Cardiac muscle cell (in vitro differentiated cells and primary cell): ENCODE measurements around the gene PDGFC. TPM values are rescaled to one million over a fixed set of nuclear protein-coding genes. Genes with fewer than 3 reads are reported as not detected.

Experiments
- DNase-seq, 2 donors: peaks; one replicate each; pipeline versions ENCODE4 v3.0.0 to v3.0.0-alpha.2; 2010 to 2017; ENCODE audit warnings: low read depth in 1 of 2, low spot score in 1 of 2
- H3K27ac ChIP-seq: fragments of 200-600 bp; sonication (generic); 2 replicates; pipeline ENCODE4 v1.5.1; 2016
- H3K27me3 ChIP-seq: fragments of 200-600 bp; sonication (generic); 2 replicates; pipeline ENCODE4 v1.6.0; 2016; ENCODE audit warnings: control low read depth
- H3K36me3 ChIP-seq: fragments of 200-600 bp; sonication (generic); 2 replicates; pipeline ENCODE4 v1.5.1; 2016; ENCODE audit warnings: control low read depth
- H3K4me1 ChIP-seq: fragments of 200-600 bp; sonication (generic); 2 replicates; pipeline ENCODE4 v1.8.1; 2017; ENCODE audit warnings: low read depth, mild to moderate bottlenecking, mixed run types
- H3K4me3 ChIP-seq: fragments of 200-600 bp; sonication (generic); 2 replicates; pipeline ENCODE4 v1.5.1; 2016; ENCODE audit warnings: mild to moderate bottlenecking
- H3K9me3 ChIP-seq: fragments of 200-600 bp; sonication (generic); 2 replicates; pipeline ENCODE4 v1.5.1; 2017; ENCODE audit warnings: low read depth, mild to moderate bottlenecking, control low read depth
- CTCF ChIP-seq: IDR thresholded peaks from 2 replicates; pipeline ENCODE4 v1.5.1; 2012; ENCODE audit warnings: low read depth, mild to moderate bottlenecking, low read length
- polyA plus RNA-seq: library from polyadenylated mRNA; unstranded; fragments of >200 nt; fragmentation: Nextera tagmentation; extraction: Ambion mirVana; gene quantifications from 2 replicates; pipeline ENCODE4 v1.2.1, GENCODE V29; 2016
- total RNA-seq: library from RNA; depleted of rRNA; stranded (reverse); fragments of >200 nt; gene quantifications from 2 replicates; pipeline ENCODE4 v1.2.3, GENCODE V29; 2016

The PDGFC gene
- total and polyA plus RNA-seq, 2 experiments from 2014 or later: 6.9 to 18.2 TPM

GRCh38 chr4:156961196-156962057, 10.2 kb downstream of the PDGFC start:
- no peaks in the 10 kb centered on the region for H3K27me3 ChIP-seq
- H3K27ac ChIP-seq: no peak overlapping the region
- no peak for DNase-seq
- no peaks in the 10 kb centered on the region for H3K4me1 ChIP-seq
- H3K9me3 ChIP-seq: no peaks in the 10 kb centered on the region
- no peaks in the 10 kb centered on the region for H3K36me3 ChIP-seq
- TF ChIP-seq CTCF: no peak
- no peak overlapping the region for H3K4me3 ChIP-seq

- Histone ChIP-seq H3K9me3 (no peaks in the 10 kb centered on the region), H3K4me1 (no peaks in the 10 kb centered on the region), H3K27me3 (no peaks in the 10 kb centered on the region), H3K27ac (no peak overlapping the region), H3K36me3 (no peaks in the 10 kb centered on the region), H3K4me3 (no peak overlapping the region)
- peak in 1 of 2 donors; percentile 50 for DNase-seq
- TF ChIP-seq CTCF: no peak
Observed at GRCh38 chr4:156959298-156959702, 12.3 kb downstream of the PDGFC start.

GRCh38 chr4:156958276-156959074, 13.1 kb downstream of the PDGFC start:
- H3K27me3 ChIP-seq: no peaks in the 10 kb centered on the region
- H3K36me3 ChIP-seq: no peaks in the 10 kb centered on the region
- no peaks in the 10 kb centered on the region for H3K4me1 ChIP-seq
- DNase-seq: peak in 1 of 2 donors; percentile 41
- no peak overlapping the region for H3K27ac ChIP-seq
- no peak overlapping the region for H3K4me3 ChIP-seq
- no peaks in the 10 kb centered on the region for H3K9me3 ChIP-seq
- TF ChIP-seq CTCF: no peak

- Histone ChIP-seq H3K9me3 (no peaks in the 10 kb centered on the region), H3K36me3 (no peaks in the 10 kb centered on the region), H3K4me1 (no peaks in the 10 kb centered on the region), H3K4me3 (no peak overlapping the region), H3K27ac (no peak overlapping the region), H3K27me3 (no peaks in the 10 kb centered on the region)
- TF ChIP-seq CTCF: no peak
- DNase-seq: no peak
Observed at GRCh38 chr4:156957556-156957955, 14.0 kb downstream of the PDGFC start.

- Histone ChIP-seq H3K4me3 (no peak overlapping the region), H3K27me3 (no peaks in the 10 kb centered on the region), H3K27ac (no peak overlapping the region), H3K4me1 (no peaks in the 10 kb centered on the region), H3K36me3 (no peaks in the 10 kb centered on the region), H3K9me3 (no peaks in the 10 kb centered on the region)
- no peak for TF ChIP-seq CTCF
- no peak for DNase-seq
Observed at GRCh38 chr4:156956826-156957368, 14.7 kb downstream of the PDGFC start.
